Gastroesophageal sphincter (tissue), 3 donors: Measurements from ENCODE around the gene TICAM1.

ENCODE experiments used
- POLR2A ChIP-seq, 2 donors: fragments of 450-650 bp; IDR thresholded peaks; one replicate each; pipeline ENCODE4 v1.6.1; 2017; ENCODE audit warnings: antibody characterized with exemption in 2 of 2, mild to moderate bottlenecking in 2 of 2, moderate library complexity in 1 of 2
- POLR2AphosphoS5 ChIP-seq: sonication (generic); formaldehyde crosslinking; IDR thresholded peaks from one replicate; pipeline ENCODE4 v1.6.1; 2017; ENCODE audit warnings: antibody characterized with exemption
- TF ChIP-seq, protein P1 (sequence below), 4 experiments: fragments of 200-600 bp in 2 of 4; fragments of 450-650 bp in 2 of 4; sonication (generic) in 1 of 4; IDR thresholded peaks; one replicate each; pipeline ENCODE4 v1.5.1; 2017 to 2019; ENCODE audit warnings: antibody characterized with exemption in 4 of 4, mild to moderate bottlenecking in 2 of 4, moderate library complexity in 2 of 4

DNA sequence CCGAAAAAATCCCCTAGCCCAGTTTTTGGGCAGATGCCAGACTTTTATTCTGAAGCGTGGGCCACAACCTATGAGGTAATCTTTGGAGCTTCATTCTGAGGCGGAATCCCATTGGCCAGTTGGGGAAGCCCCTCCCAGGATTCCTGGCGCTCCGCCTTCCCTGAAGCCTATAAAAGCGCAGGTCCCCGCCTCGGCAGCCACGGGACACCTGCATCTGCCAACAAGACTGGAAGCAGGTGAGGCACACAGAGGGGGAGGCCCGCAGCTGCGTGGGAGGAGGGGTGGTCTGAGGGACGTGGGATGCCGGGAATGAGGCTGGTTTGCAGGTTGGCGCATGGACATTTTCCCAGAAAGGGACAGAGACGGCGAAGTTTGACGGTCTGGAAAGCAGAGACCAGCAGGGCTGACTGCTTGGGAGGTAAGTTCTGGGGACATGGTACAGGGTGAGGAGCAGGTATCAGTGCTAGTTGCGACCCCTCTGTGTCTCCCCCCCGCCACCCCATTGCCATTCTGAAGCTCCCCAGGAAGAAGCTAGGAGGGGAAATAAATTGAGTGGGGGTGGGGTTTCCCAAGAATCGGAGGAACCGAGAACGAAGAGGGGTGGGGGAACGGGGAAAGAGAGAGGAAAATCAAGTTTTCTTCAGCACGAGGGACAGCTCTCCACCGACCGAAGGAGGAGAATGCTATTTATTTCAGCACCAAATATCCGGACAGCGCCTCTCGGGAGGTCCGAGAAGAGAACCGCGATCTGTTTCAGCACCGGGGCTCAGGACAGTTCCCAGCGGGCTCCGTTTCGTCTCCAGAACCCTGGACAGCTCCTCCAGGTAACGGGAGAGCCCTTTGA is 62.4 kb downstream of the TICAM1 start:
- TF ChIP-seq, protein P1, sequence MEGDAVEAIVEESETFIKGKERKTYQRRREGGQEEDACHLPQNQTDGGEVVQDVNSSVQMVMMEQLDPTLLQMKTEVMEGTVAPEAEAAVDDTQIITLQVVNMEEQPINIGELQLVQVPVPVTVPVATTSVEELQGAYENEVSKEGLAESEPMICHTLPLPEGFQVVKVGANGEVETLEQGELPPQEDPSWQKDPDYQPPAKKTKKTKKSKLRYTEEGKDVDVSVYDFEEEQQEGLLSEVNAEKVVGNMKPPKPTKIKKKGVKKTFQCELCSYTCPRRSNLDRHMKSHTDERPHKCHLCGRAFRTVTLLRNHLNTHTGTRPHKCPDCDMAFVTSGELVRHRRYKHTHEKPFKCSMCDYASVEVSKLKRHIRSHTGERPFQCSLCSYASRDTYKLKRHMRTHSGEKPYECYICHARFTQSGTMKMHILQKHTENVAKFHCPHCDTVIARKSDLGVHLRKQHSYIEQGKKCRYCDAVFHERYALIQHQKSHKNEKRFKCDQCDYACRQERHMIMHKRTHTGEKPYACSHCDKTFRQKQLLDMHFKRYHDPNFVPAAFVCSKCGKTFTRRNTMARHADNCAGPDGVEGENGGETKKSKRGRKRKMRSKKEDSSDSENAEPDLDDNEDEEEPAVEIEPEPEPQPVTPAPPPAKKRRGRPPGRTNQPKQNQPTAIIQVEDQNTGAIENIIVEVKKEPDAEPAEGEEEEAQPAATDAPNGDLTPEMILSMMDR (IDR thresholded peaks at IDR 0.05), result no peak
- TF ChIP-seq POLR2A (IDR thresholded peaks at IDR 0.05), result no peak
- no peak for TF ChIP-seq POLR2AphosphoS5
